Measurements from ENCODE around the gene VASN. TPM values are rescaled to one million over a fixed set of nuclear protein-coding genes. Genes with fewer than 3 reads are reported as not detected.

The VASN gene
- total RNA-seq, 1 experiment from 2014 or later: 45.3 TPM

DNA sequence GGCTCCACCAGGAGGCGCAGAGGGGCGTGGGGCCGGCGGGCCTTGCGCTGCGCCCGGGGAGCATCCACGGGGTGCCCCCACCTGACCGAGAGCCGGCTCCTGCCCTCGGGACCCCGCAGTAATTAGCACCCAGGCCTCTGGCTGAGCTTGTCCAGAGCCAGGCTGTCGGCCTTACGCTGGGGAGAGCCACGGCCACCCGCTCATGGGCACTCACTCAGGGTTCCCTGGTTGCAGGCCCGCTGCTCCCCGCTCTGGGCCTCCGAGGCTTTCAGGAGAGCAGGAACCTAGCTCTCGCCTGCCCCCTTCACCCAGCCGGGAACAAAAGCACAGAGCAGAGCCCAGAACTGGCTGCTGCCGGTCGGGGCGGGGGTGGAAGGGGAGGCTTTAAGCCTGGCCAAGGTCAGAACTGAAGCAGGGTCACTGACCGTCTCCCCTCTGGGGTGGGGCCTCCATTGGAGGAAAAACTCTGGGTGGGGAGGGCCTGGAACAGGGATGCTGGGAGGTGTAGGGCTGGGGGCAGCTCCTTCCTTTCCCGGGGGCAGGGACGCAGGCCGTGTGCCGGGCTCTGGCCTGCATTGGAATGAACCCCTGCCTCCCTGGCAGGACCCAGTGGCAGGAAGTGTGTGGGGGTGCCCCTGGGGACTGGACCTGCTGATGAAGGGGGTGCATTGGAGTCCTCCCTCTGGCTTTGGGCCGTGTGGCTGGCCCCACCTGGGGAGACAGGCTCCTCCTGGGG, 43.4 kb upstream of the VASN start:
- ChIA-PET POLR2A (ENCODE audit: unreplicated experiment) (no interaction called here), CTCF (interaction anchor here (0.6 to 1.6 kb wide), 2 partner anchors 39 to 340 kb away, joined by 3 to 10 read pairs; no protein-coding TSS in a partner anchor)
- BruUV-seq (replicated peaks): no TSS peak
- Histone ChIP-seq H3K79me2 (ENCODE audit: low read depth) (no peaks in the 10 kb centered on the region), H3K27ac (no peak overlapping the region), H3F3A (ENCODE audit: insufficient read depth, low read depth) (peaks cover 7% of the 10 kb centered on the region; the same call in 1 of the 2 replicates), H3K27me3 (ENCODE audit: insufficient read depth, low read depth) (no peaks in the 10 kb centered on the region), H4K20me1 (ENCODE audit: insufficient read depth) (peaks cover 25% of the 10 kb centered on the region), H3K9me3 (ENCODE audit: insufficient read depth, low read depth) (no peaks in the 10 kb centered on the region), H3K9me2 (ENCODE audit: insufficient read depth) (no peaks in the 10 kb centered on the region), H3K36me3 (ENCODE audit: low read depth) (no peaks in the 10 kb centered on the region), H3K4me3 (no peak overlapping the region), H2AFZ (no peak overlapping the region), H3K4me1 (replicated peaks; ENCODE audit: insufficient read depth) (no peaks in the 10 kb centered on the region), H3K4me2 (no peak overlapping the region)
- intact Hi-C loops (cut with micrococcal nuclease; ENCODE audit: unreplicated experiment): no loop called here
- peak in 1 of 2 experiments; percentile 6 for DNase-seq
- TF ChIP-seq CTCF (conservative IDR thresholded peaks at IDR 0.05) (no peak), EZH2 (IDR thresholded peaks at IDR 0.05; ENCODE audit: low read depth) (no peak)

DNA sequence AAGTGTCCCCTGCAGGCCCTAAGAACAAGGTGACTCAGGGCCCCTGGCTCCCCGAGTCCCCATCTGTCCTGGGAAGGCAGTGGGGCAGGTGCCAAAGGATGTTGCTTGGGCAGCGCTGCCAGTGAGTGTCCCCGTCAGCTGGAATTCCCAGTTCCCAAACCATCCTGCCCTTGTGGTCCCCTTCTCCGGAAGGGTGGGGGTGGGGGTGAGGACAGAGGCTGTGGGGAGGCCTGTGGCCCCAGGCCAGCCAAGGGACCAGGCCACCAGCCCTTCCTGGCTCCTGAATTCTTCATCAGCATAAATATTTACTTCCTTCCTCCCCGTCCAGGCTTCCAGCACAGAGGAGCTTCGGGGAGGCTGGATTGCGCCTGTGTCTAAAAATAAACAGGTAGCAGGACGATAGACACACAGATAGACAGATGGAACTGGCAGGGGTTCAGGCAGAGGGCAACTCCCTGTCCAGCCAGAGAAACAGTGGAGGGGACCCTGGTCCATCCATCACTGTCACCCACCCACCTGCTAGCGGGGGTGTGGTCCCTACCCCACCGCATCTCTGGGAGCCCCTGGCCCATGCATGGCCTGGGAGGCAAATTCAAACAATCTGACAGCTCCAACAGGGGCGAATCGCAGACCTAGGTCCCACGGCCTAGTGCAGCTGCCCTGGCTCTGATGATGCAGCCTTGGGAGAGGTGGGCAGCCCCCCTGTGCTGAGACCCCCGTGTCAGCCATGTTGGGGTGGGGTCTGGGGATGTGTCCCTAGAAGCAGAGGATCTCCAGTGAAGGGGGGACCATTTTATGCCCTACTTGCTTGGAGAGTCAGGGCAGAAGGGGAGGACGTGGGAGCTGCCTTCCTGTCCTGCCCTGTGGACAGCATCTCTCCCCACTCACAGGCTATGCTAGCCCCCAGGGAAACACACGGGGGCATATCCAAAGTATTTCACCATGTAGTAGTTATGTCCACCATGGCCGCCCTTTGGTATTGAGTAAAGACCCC, 42.6 kb upstream of the VASN start:
- TF ChIP-seq EZH2 (IDR thresholded peaks at IDR 0.05; ENCODE audit: low read depth): no peak
- no peak for TF ChIP-seq CTCF (conservative IDR thresholded peaks at IDR 0.05)
- Histone ChIP-seq H3K9me3 (ENCODE audit: insufficient read depth, low read depth) (no peaks in the 10 kb centered on the region), H3K79me2 (ENCODE audit: low read depth) (no peaks in the 10 kb centered on the region), H3K4me1 (replicated peaks; ENCODE audit: insufficient read depth) (no peaks in the 10 kb centered on the region), H3K9me2 (ENCODE audit: insufficient read depth) (no peaks in the 10 kb centered on the region), H2AFZ (no peak overlapping the region), H3K4me3 (no peak overlapping the region), H4K20me1 (ENCODE audit: insufficient read depth) (peaks cover 26% of the 10 kb centered on the region), H3F3A (ENCODE audit: insufficient read depth, low read depth) (peaks cover 7% of the 10 kb centered on the region; the same call in 1 of the 2 replicates), H3K36me3 (ENCODE audit: low read depth) (no peaks in the 10 kb centered on the region), H3K27me3 (ENCODE audit: insufficient read depth, low read depth) (no peaks in the 10 kb centered on the region), H3K27ac (no peak overlapping the region), H3K4me2 (no peak overlapping the region)
- ChIA-PET CTCF (interaction anchor here (0.6 to 1.6 kb wide), 5 partner anchors 19 to 346 kb away, joined by 3 to 10 read pairs (median 5); no protein-coding TSS in a partner anchor), POLR2A (ENCODE audit: unreplicated experiment) (no interaction called here)
- no TSS peak for BruUV-seq (replicated peaks)
- DNase-seq: no peak
- intact Hi-C loops (cut with micrococcal nuclease; ENCODE audit: unreplicated experiment): no loop called here

DNA sequence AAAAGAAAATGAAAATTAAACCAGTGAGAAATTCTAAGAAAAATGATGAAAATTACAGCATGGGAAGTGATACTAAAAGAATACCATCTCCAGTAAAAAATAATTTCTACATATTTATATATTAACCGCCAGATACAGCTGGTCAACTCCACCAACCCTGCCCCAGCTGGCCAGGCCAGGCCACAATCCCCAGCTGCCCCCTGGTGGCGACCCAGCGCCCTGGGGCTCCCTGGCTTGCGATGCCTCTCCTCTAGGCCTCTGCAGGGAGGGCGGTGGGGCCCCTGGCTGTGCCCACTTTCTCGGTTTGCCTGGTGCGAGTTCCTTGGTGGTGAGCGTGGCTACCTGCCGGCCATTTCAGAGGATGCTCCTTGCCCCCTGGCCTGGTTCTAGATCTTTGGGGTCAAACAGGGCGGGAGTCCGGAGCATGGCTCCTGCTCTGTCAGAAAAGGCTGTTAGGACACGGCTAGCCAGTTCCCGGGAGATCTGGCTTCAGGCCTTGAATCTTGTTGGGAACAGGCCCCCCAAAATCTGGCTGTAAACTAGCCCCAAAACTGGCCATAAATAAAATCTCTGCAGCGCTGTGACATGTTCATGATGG, 41.3 kb upstream of the VASN start:
- Histone ChIP-seq H3K4me3 (no peak overlapping the region), H4K20me1 (ENCODE audit: insufficient read depth) (peaks cover 18% of the 10 kb centered on the region), H3F3A (ENCODE audit: insufficient read depth, low read depth) (peaks cover 7% of the 10 kb centered on the region; the same call in 1 of the 2 replicates), H3K27ac (no peak overlapping the region), H3K9me3 (ENCODE audit: insufficient read depth, low read depth) (no peaks in the 10 kb centered on the region), H3K79me2 (ENCODE audit: low read depth) (no peaks in the 10 kb centered on the region), H3K27me3 (ENCODE audit: insufficient read depth, low read depth) (no peaks in the 10 kb centered on the region), H3K4me2 (no peak overlapping the region), H2AFZ (no peak overlapping the region), H3K36me3 (ENCODE audit: low read depth) (no peaks in the 10 kb centered on the region), H3K4me1 (replicated peaks; ENCODE audit: insufficient read depth) (no peaks in the 10 kb centered on the region), H3K9me2 (ENCODE audit: insufficient read depth) (no peaks in the 10 kb centered on the region)
- intact Hi-C loops (cut with micrococcal nuclease; ENCODE audit: unreplicated experiment): loop anchor here (1.0 to 2.0 kb wide), 4 partner anchors 22 to 348 kb away; no protein-coding TSS in a partner anchor
- CTCF ChIA-PET: interaction anchor here (0.7 to 1.4 kb wide), 4 partner anchors 21 to 130 kb away, joined by 3 to 5 read pairs (median 5); no protein-coding TSS in a partner anchor
- POLR2A ChIA-PET (ENCODE audit: unreplicated experiment): no interaction called here
- peak; percentile 96 for TF ChIP-seq CTCF (conservative IDR thresholded peaks at IDR 0.05)
- no peak for TF ChIP-seq EZH2 (IDR thresholded peaks at IDR 0.05; ENCODE audit: low read depth)
- peak in 1 of 2 experiments; percentile 85 for DNase-seq
- BruUV-seq (replicated peaks): no TSS peak
